CD4-positive, alpha-beta memory T cell (primary cell): ENCODE measurements around the gene WRAP73. TPM values are rescaled to one million over a fixed set of nuclear protein-coding genes. Genes with fewer than 3 reads are reported as not detected.
A peak's percentile ranks its signal among the peaks of the same experiment; 100 is the strongest.

ENCODE experiments used
- CTCF ChIA-PET: fragments of 350-600 bp; sonication (Branson Sonifier 250); formaldehyde crosslinking; loops from one replicate; lab custom pipeline; 2021; ENCODE audit warnings: inconsistent platforms; ENCODE audit not compliant: partially characterized antibody; lab: Charles Lee
- POLR2A ChIA-PET: fragments of 350-600 bp; sonication (Branson Sonifier 250); formaldehyde crosslinking; loops from one replicate; lab custom pipeline; 2021; ENCODE audit not compliant: partially characterized antibody; lab: Charles Lee
- DNase-seq, 5 donors: peaks; one replicate each; pipeline versions ENCODE4 v3.0.0 to v3.0.0-alpha.2; 2020 to 2022; ENCODE audit warnings: mixed read lengths in 1 of 5
- H3K27ac ChIP-seq: one replicate; pipeline ENCODE4 v1.7.0; 2013; ENCODE audit warnings: low read depth, low read length
- H3K27me3 ChIP-seq: 2 replicates; pipeline ENCODE4 v1.7.0; 2013; ENCODE audit warnings: mild to moderate bottlenecking, low read length, moderate library complexity; ENCODE audit not compliant: insufficient read depth
- H3K36me3 ChIP-seq: 2 replicates; pipeline ENCODE4 v1.7.0; 2013; ENCODE audit warnings: mild to moderate bottlenecking, low read length, moderate library complexity; ENCODE audit not compliant: insufficient read depth
- H3K4me1 ChIP-seq: 2 replicates; pipeline ENCODE4 v1.7.0; 2013; ENCODE audit warnings: mild to moderate bottlenecking, low read length, moderate library complexity; ENCODE audit not compliant: insufficient read depth
- H3K4me3 ChIP-seq, 2 donors: one replicate each; pipeline ENCODE4 v1.7.0; 2013; ENCODE audit warnings: low read length in 2 of 2, mild to moderate bottlenecking in 1 of 2
- H3K9me3 ChIP-seq, 2 donors: one replicate each; pipeline ENCODE4 v1.7.0; 2013; ENCODE audit warnings: low read length in 2 of 2, control low read depth in 1 of 2; ENCODE audit not compliant: control insufficient read depth in 1 of 2
- H3K27ac Mint-ChIP-seq, 7 donors: one replicate each; pipeline ENCODE4 v1.8.0; 2020 to 2021; ENCODE audit warnings: mixed read lengths in 7 of 7, mild to moderate bottlenecking in 6 of 7, inconsistent platforms in 3 of 7, moderate library complexity in 3 of 7
- H3K27me3 Mint-ChIP-seq, 2 donors: one replicate each; pipeline ENCODE4 v1.8.0; 2020 to 2021; ENCODE audit warnings: mixed read lengths in 2 of 2
- H3K36me3 Mint-ChIP-seq, 2 donors: one replicate each; pipeline ENCODE4 v1.8.0; 2020 to 2021; ENCODE audit warnings: mixed read lengths in 2 of 2, inconsistent platforms in 1 of 2, mild to moderate bottlenecking in 1 of 2
- H3K4me1 Mint-ChIP-seq, 4 donors: one replicate each; pipeline ENCODE4 v1.8.0; 2020 to 2021; ENCODE audit warnings: mixed read lengths in 4 of 4, mild to moderate bottlenecking in 1 of 4
- H3K4me3 Mint-ChIP-seq, 8 donors: one replicate each; pipeline ENCODE4 v1.8.0; 2020 to 2021; ENCODE audit warnings: mixed read lengths in 8 of 8, mild to moderate bottlenecking in 7 of 8, moderate library complexity in 6 of 8, inconsistent platforms in 3 of 8
- H3K9me3 Mint-ChIP-seq, 8 donors: one replicate each; pipeline ENCODE4 v1.8.0; 2020 to 2021; ENCODE audit warnings: mixed read lengths in 8 of 8, mild to moderate bottlenecking in 5 of 8, inconsistent platforms in 3 of 8, moderate library complexity in 1 of 8
- intact Hi-C: fragments of 100-400 bp; cut with micrococcal nuclease; formaldehyde crosslinking; loops from one replicate; pipeline ENCODE4 v1.15.1; 2023
- polyA plus RNA-seq, 2 donors: library from polyadenylated mRNA; unstranded; fragments of 300-500 nt; fragmentation: Illumina TruSeq; gene quantifications; one replicate each; pipeline ENCODE4 v1.2.3, GENCODE V29; 2021
- total RNA-seq, 2 experiments: library from RNA; stranded (reverse); gene quantifications; one replicate each; pipeline ENCODE4 v1.2.3, GENCODE V29; 2021

Gene WRAP73
- total and polyA plus RNA-seq, 4 experiments from 2014 or later, result 24.4 to 40.7 (median 34.6) TPM

GRCh38 chr1:3598522-3599285 is 51.2 kb downstream of the WRAP73 start:
- no peak overlapping the region for H3K4me3 ChIP-seq
- H3K27me3 ChIP-seq, result no peaks in the 10 kb centered on the region
- Mint-ChIP-seq H3K9me3 (no peaks in the 10 kb centered on the region), H3K4me3 (peak overlapping the region in 4 of 8 donors; percentile 36 to 88 (median 76)), H3K36me3 (no peaks in the 10 kb centered on the region), H3K27me3 (no peaks in the 10 kb centered on the region), H3K27ac (no peak overlapping the region), H3K4me1 (peaks cover 8 to 17% (median 13%) of the 10 kb centered on the region in 4 donors)
- DNase-seq, result no peak
- intact Hi-C loops, result no loop called here
- no peaks in the 10 kb centered on the region for H3K36me3 ChIP-seq
- ChIA-PET POLR2A (no interaction called here), CTCF (no interaction called here)
- peaks cover 20% of the 10 kb centered on the region for H3K4me1 ChIP-seq
- H3K27ac ChIP-seq, result no peak overlapping the region
- H3K9me3 ChIP-seq, result no peaks in the 10 kb centered on the region

GRCh38 chr1:3598051-3598491 is 51.8 kb downstream of the WRAP73 start:
- no peaks in the 10 kb centered on the region for H3K27me3 ChIP-seq
- intact Hi-C loops, result no loop called here
- DNase-seq, result no peak
- H3K27ac ChIP-seq, result no peak overlapping the region
- H3K27me3 Mint-ChIP-seq, result no peaks in the 10 kb centered on the region
- H3K9me3 Mint-ChIP-seq, result no peaks in the 10 kb centered on the region
- peak overlapping the region in 6 of 8 donors; percentile 36 to 88 (median 81) for H3K4me3 Mint-ChIP-seq
- no peaks in the 10 kb centered on the region for H3K36me3 ChIP-seq
- H3K9me3 ChIP-seq, result no peaks in the 10 kb centered on the region
- CTCF ChIA-PET, result no interaction called here
- no peak overlapping the region for H3K4me3 ChIP-seq
- peaks cover 20% of the 10 kb centered on the region for H3K4me1 ChIP-seq
- H3K4me1 Mint-ChIP-seq, result peaks cover 8 to 17% (median 13%) of the 10 kb centered on the region in 4 donors
- H3K27ac Mint-ChIP-seq, result peak overlapping the region in 1 of 7 donors; percentile 38
- POLR2A ChIA-PET, result no interaction called here
- H3K36me3 Mint-ChIP-seq, result no peaks in the 10 kb centered on the region

GRCh38 chr1:3597599-3597964 is 52.3 kb downstream of the WRAP73 start:
- peak overlapping the region; percentile 71 to 88 (median 78) for H3K4me3 Mint-ChIP-seq

GRCh38 chr1:3596663-3597598 is 53.0 kb downstream of the WRAP73 start:
- Histone ChIP-seq H3K27me3 (no peaks in the 10 kb centered on the region), H3K4me3 (no peak overlapping the region), H3K36me3 (no peaks in the 10 kb centered on the region), H3K27ac (no peak overlapping the region), H3K4me1 (peaks cover 20% of the 10 kb centered on the region), H3K9me3 (no peaks in the 10 kb centered on the region)
- POLR2A ChIA-PET, result no interaction called here
- Mint-ChIP-seq H3K9me3 (no peaks in the 10 kb centered on the region), H3K4me3 (peak overlapping the region; percentile 49 to 88 (median 78)), H3K4me1 (peaks cover 8 to 17% (median 13%) of the 10 kb centered on the region in 4 donors), H3K27ac (peak overlapping the region in 4 of 7 donors; percentile 22 to 70 (median 32)), H3K36me3 (no peaks in the 10 kb centered on the region), H3K27me3 (no peaks in the 10 kb centered on the region)
- no peak for DNase-seq
- intact Hi-C loops, result loop anchor here (1.0 kb wide), 1 partner anchor 14 kb away; the partner anchor contains the start of gene MEGF6
- CTCF ChIA-PET, result interaction anchor here (1.8 kb wide), 1 partner anchor 22 kb away, joined by 7 read pairs; no protein-coding TSS in a partner anchor

More at GRCh38 chr1:3597599-3597964, 52.3 kb downstream of the WRAP73 start:
- no peaks in the 10 kb centered on the region for H3K9me3 Mint-ChIP-seq
- Histone ChIP-seq H3K4me3 (no peak overlapping the region), H3K27me3 (no peaks in the 10 kb centered on the region), H3K27ac (no peak overlapping the region), H3K4me1 (peaks cover 20% of the 10 kb centered on the region), H3K9me3 (no peaks in the 10 kb centered on the region), H3K36me3 (no peaks in the 10 kb centered on the region)
- no peaks in the 10 kb centered on the region for H3K36me3 Mint-ChIP-seq
- intact Hi-C loops, result loop anchor here (1.0 kb wide), 1 partner anchor 14 kb away; the partner anchor contains the start of gene MEGF6
- H3K27ac Mint-ChIP-seq, result peak overlapping the region in 6 of 7 donors; percentile 22 to 70 (median 50)
- CTCF ChIA-PET, result interaction anchor here (1.8 kb wide), 1 partner anchor 21 kb away, joined by 7 read pairs; no protein-coding TSS in a partner anchor
- POLR2A ChIA-PET, result no interaction called here
- no peaks in the 10 kb centered on the region for H3K27me3 Mint-ChIP-seq
- DNase-seq, result peak in 1 of 5 donors; percentile 18
- peaks cover 8 to 17% (median 13%) of the 10 kb centered on the region in 4 donors for H3K4me1 Mint-ChIP-seq

- no peak overlapping the region for H3K4me3 Mint-ChIP-seq
- POLR2A ChIA-PET, result no interaction called here
- Histone ChIP-seq H3K27me3 (no peaks in the 10 kb centered on the region), H3K4me1 (peaks cover 20% of the 10 kb centered on the region), H3K36me3 (no peaks in the 10 kb centered on the region), H3K4me3 (no peak overlapping the region), H3K27ac (no peak overlapping the region), H3K9me3 (no peaks in the 10 kb centered on the region)
- H3K4me1 Mint-ChIP-seq, result peaks cover 8 to 17% (median 13%) of the 10 kb centered on the region in 4 donors
- H3K27ac Mint-ChIP-seq, result no peak overlapping the region
- no peaks in the 10 kb centered on the region for H3K9me3 Mint-ChIP-seq
- no peaks in the 10 kb centered on the region for H3K27me3 Mint-ChIP-seq
- intact Hi-C loops, result no loop called here
- no peak for DNase-seq
- CTCF ChIA-PET, result interaction anchor here (1.8 kb wide), 1 partner anchor 23 kb away, joined by 7 read pairs; no protein-coding TSS in a partner anchor
- H3K36me3 Mint-ChIP-seq, result no peaks in the 10 kb centered on the region
Measured at GRCh38 chr1:3595949-3596348, 54.0 kb downstream of the WRAP73 start.

- CTCF ChIA-PET, result no interaction called here
- no peaks in the 10 kb centered on the region for H3K36me3 Mint-ChIP-seq
- no peaks in the 10 kb centered on the region for H3K9me3 Mint-ChIP-seq
- H3K4me3 ChIP-seq, result no peak overlapping the region
- POLR2A ChIA-PET, result no interaction called here
- no peaks in the 10 kb centered on the region for H3K27me3 Mint-ChIP-seq
- no peak overlapping the region for H3K27ac Mint-ChIP-seq
- intact Hi-C loops, result no loop called here
- no peaks in the 10 kb centered on the region for H3K9me3 ChIP-seq
- no peak overlapping the region for H3K4me3 Mint-ChIP-seq
- DNase-seq, result no peak
- peaks cover 8 to 17% (median 13%) of the 10 kb centered on the region in 4 donors for H3K4me1 Mint-ChIP-seq
- H3K4me1 ChIP-seq, result peaks cover 20% of the 10 kb centered on the region
- H3K27ac ChIP-seq, result no peak overlapping the region
- no peaks in the 10 kb centered on the region for H3K36me3 ChIP-seq
- H3K27me3 ChIP-seq, result no peaks in the 10 kb centered on the region
Measured at GRCh38 chr1:3594706-3595377, 55.1 kb downstream of the WRAP73 start.
